ENCODE data around the gene PRR23E.

DNA sequence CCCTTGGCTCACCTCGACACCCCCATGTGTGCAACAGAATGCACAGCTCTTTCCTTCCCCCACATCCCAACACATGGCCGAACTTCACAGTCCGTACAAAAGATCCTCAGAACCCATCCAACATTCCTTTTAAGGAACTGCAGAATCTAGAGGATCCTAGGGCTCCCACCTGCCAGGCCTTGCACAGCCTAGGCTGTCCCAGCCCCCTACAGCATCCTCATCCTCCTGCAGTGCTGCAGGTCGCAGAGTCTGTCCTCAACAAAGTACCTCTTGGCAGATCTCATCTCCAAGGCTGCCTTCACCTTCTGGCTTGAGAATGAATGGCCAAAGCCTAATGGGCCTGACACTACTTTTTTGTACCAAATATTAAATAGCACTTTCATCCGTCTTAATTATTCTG is 19.8 kb downstream of the PRR23E start:
- TF ChIP-seq, protein P1, sequence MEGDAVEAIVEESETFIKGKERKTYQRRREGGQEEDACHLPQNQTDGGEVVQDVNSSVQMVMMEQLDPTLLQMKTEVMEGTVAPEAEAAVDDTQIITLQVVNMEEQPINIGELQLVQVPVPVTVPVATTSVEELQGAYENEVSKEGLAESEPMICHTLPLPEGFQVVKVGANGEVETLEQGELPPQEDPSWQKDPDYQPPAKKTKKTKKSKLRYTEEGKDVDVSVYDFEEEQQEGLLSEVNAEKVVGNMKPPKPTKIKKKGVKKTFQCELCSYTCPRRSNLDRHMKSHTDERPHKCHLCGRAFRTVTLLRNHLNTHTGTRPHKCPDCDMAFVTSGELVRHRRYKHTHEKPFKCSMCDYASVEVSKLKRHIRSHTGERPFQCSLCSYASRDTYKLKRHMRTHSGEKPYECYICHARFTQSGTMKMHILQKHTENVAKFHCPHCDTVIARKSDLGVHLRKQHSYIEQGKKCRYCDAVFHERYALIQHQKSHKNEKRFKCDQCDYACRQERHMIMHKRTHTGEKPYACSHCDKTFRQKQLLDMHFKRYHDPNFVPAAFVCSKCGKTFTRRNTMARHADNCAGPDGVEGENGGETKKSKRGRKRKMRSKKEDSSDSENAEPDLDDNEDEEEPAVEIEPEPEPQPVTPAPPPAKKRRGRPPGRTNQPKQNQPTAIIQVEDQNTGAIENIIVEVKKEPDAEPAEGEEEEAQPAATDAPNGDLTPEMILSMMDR (IDR thresholded peaks at IDR 0.05), result no peak
- TF ChIP-seq POLR2A (IDR thresholded peaks at IDR 0.05), result no peak
